HG03025 (cell line): ENCODE measurements around the gene SND1.

Source experiments
- ATAC-seq: cut with Tn5 transposase; IDR thresholded peaks from one replicate; pipeline ENCODE4 v1.9.1; 2021; ENCODE audit warnings: mild to moderate bottlenecking, moderate library complexity; ENCODE audit not compliant: unreplicated experiment, low FRiP score

Gene SND1

GRCh38 chr7:128003167-128003566, 351.2 kb downstream of the SND1 start:
- peak; percentile 59 for ATAC-seq

GRCh38 chr7:128003787-128004186, 351.8 kb downstream of the SND1 start:
- ATAC-seq: no peak

- ATAC-seq: no peak
Observed at GRCh38 chr7:128004623-128005022, 352.6 kb downstream of the SND1 start.

GRCh38 chr7:128005117-128005516, 353.1 kb downstream of the SND1 start:
- no peak for ATAC-seq

GRCh38 chr7:128005759-128006159, 353.8 kb downstream of the SND1 start:
- no peak for ATAC-seq

- no peak for ATAC-seq
Observed at GRCh38 chr7:128006550-128007302, 354.7 kb downstream of the SND1 start.

GRCh38 chr7:128007303-128007680, 355.3 kb downstream of the SND1 start:
- no peak for ATAC-seq

GRCh38 chr7:128008141-128008540, 356.1 kb downstream of the SND1 start:
- no peak for ATAC-seq

GRCh38 chr7:128008744-128009143, 356.8 kb downstream of the SND1 start:
- ATAC-seq: no peak

GRCh38 chr7:128010391-128011127, 358.6 kb downstream of the SND1 start:
- ATAC-seq: no peak

- no peak for ATAC-seq
Observed at GRCh38 chr7:128011131-128011661, 359.2 kb downstream of the SND1 start.

- no peak for ATAC-seq
Observed at GRCh38 chr7:128014811-128015210, 362.8 kb downstream of the SND1 start.

- no peak for ATAC-seq
Observed at GRCh38 chr7:128017460-128017859, 365.5 kb downstream of the SND1 start.

- ATAC-seq: no peak
Observed at GRCh38 chr7:128017862-128018845, 366.2 kb downstream of the SND1 start.

- ATAC-seq: no peak
Observed at GRCh38 chr7:128019288-128019687, 367.3 kb downstream of the SND1 start.

GRCh38 chr7:128020159-128020558, 368.2 kb downstream of the SND1 start:
- no peak for ATAC-seq

GRCh38 chr7:128021366-128021765, 369.4 kb downstream of the SND1 start:
- no peak for ATAC-seq

- no peak for ATAC-seq
Observed at GRCh38 chr7:128022631-128023532, 370.9 kb downstream of the SND1 start.

- ATAC-seq: no peak
Observed at GRCh38 chr7:128024151-128024550, 372.2 kb downstream of the SND1 start.

GRCh38 chr7:128025380-128025779, 373.4 kb downstream of the SND1 start:
- ATAC-seq: no peak
